ENCODE data around the gene DBT.
"Not testable (repeated sequence)": the region's sequence is repeated elsewhere in the genome, so short reads cannot be mapped to it uniquely, and the experiment has no call there.

Gene DBT

GRCh38 chr1:100265931-100266740 lies 16.5 kb upstream of the DBT start, which contains the start of gene RTCA (continued):
- TF ChIP-seq ARNTL (CRISPR knock-in tag; IDR thresholded peaks at IDR 0.05; ENCODE audit: borderline replicate concordance, low read depth): no peak
- TF ChIP-seq POU6F1 (CRISPR knock-in tag; IDR thresholded peaks at IDR 0.05; ENCODE audit: borderline replicate concordance, low read depth): no peak
- no peak for TF ChIP-seq TCF4 (CRISPR knock-in tag; IDR thresholded peaks at IDR 0.05; ENCODE audit: borderline replicate concordance)
- no peak for TF ChIP-seq BACH2 (CRISPR knock-in tag; IDR thresholded peaks at IDR 0.05; ENCODE audit: borderline replicate concordance)
- TF ChIP-seq ZFP30 (CRISPR knock-in tag; IDR thresholded peaks at IDR 0.05): no peak

- ATAC-seq: peak; percentile 71
- TF ChIP-seq CSDC2 (CRISPR knock-in tag; IDR thresholded peaks at IDR 0.05) (no peak), SNAI2 (CRISPR knock-in tag; IDR thresholded peaks at IDR 0.05) (no peak), ZC3H10 (CRISPR knock-in tag; IDR thresholded peaks at IDR 0.05) (no peak), PATZ1 (CRISPR knock-in tag; IDR thresholded peaks at IDR 0.05; ENCODE audit: borderline replicate concordance) (no peak), ZFP3 (CRISPR knock-in tag; IDR thresholded peaks at IDR 0.05) (no peak), TCF4 (CRISPR knock-in tag; IDR thresholded peaks at IDR 0.05; ENCODE audit: borderline replicate concordance) (no peak), ZNF565 (CRISPR knock-in tag; conservative IDR thresholded peaks at IDR 0.05; ENCODE audit: low read depth) (no peak), ZNF8 (CRISPR knock-in tag; IDR thresholded peaks at IDR 0.05) (no peak)
Observed at GRCh38 chr1:100265562-100265930, 15.9 kb upstream of the DBT start.

- ATAC-seq: not testable (repeated sequence)
Observed at GRCh38 chr1:100264081-100264480, 14.4 kb upstream of the DBT start.

GRCh38 chr1:100261686-100262085 lies 12.1 kb upstream of the DBT start:
- no peak for ATAC-seq
- TF ChIP-seq ZFP3 (CRISPR knock-in tag; IDR thresholded peaks at IDR 0.05): no peak
- TF ChIP-seq TOX (CRISPR knock-in tag; IDR thresholded peaks at IDR 0.05; ENCODE audit: borderline replicate concordance): no peak
- TF ChIP-seq RARB (CRISPR knock-in tag; IDR thresholded peaks at IDR 0.05): no peak
- no peak for TF ChIP-seq ZC3H10 (CRISPR knock-in tag; IDR thresholded peaks at IDR 0.05)
- no peak for TF ChIP-seq ZNF70 (CRISPR knock-in tag; IDR thresholded peaks at IDR 0.05)
- no peak for TF ChIP-seq OSR1 (CRISPR knock-in tag; IDR thresholded peaks at IDR 0.05)
- TF ChIP-seq ZNF565 (CRISPR knock-in tag; conservative IDR thresholded peaks at IDR 0.05; ENCODE audit: low read depth): no peak
- TF ChIP-seq TSHZ2 (CRISPR knock-in tag; IDR thresholded peaks at IDR 0.05): no peak
- no peak for TF ChIP-seq PPARA (CRISPR knock-in tag; IDR thresholded peaks at IDR 0.05; ENCODE audit: borderline replicate concordance)
- TF ChIP-seq SNAI2 (CRISPR knock-in tag; IDR thresholded peaks at IDR 0.05): no peak
- no peak for TF ChIP-seq ESRRG (CRISPR knock-in tag; IDR thresholded peaks at IDR 0.05)
- no peak for TF ChIP-seq BACH2 (CRISPR knock-in tag; IDR thresholded peaks at IDR 0.05; ENCODE audit: borderline replicate concordance)
- TF ChIP-seq CSDC2 (CRISPR knock-in tag; IDR thresholded peaks at IDR 0.05): no peak
- TF ChIP-seq ISL1 (CRISPR knock-in tag; IDR thresholded peaks at IDR 0.05): no peak
- no peak for TF ChIP-seq TCF4 (CRISPR knock-in tag; IDR thresholded peaks at IDR 0.05; ENCODE audit: borderline replicate concordance)
- TF ChIP-seq ARNTL (CRISPR knock-in tag; IDR thresholded peaks at IDR 0.05; ENCODE audit: borderline replicate concordance, low read depth): no peak

- ATAC-seq: not testable (repeated sequence)
Observed at GRCh38 chr1:100258427-100258826, 8.8 kb upstream of the DBT start.

- not testable (repeated sequence) for ATAC-seq
Observed at GRCh38 chr1:100256273-100256672, 6.6 kb upstream of the DBT start.

Measured in SK-N-SH treated with all-trans-retinoic acid at 6 μM for 48 hours (cell line).